Spinal cord (tissue), 10 donors: Measurements from ENCODE around the gene ABCG1. TPM values are rescaled to one million over a fixed set of nuclear protein-coding genes. Genes with fewer than 3 reads are reported as not detected.

Source experiments
- DNase-seq, 6 donors: peaks; one replicate each; pipeline versions ENCODE4 v3.0.0 to v3.0.0-alpha.2; 2013 to 2015; ENCODE audit warnings: low spot score in 6 of 6, low read depth in 4 of 6
- H3K27ac ChIP-seq: one replicate; pipeline ENCODE4 v1.5.1; 2013; ENCODE audit warnings: low read depth, low read length, control low read depth
- H3K27me3 ChIP-seq: one replicate; pipeline ENCODE4 v1.6.1; 2013; ENCODE audit warnings: low read length; ENCODE audit not compliant: control insufficient read depth, insufficient read depth
- H3K36me3 ChIP-seq: one replicate; pipeline ENCODE4 v1.6.1; 2013; ENCODE audit warnings: low read length; ENCODE audit not compliant: control insufficient read depth, insufficient read depth
- H3K4me1 ChIP-seq: one replicate; pipeline ENCODE4 v1.6.1; 2013; ENCODE audit warnings: low read length; ENCODE audit not compliant: control insufficient read depth, insufficient read depth
- H3K4me3 ChIP-seq: one replicate; pipeline ENCODE4 v1.5.1; 2013; ENCODE audit warnings: low read depth, low read length, control low read depth
- H3K9me3 ChIP-seq: one replicate; pipeline ENCODE4 v1.6.1; 2013; ENCODE audit warnings: low read length; ENCODE audit not compliant: control insufficient read depth, insufficient read depth
- WGBS: methylation state at CpG from one replicate; pipeline ENCODE4 v1.1.5; 2013; ENCODE audit warnings: missing lambda C conversion rate; ENCODE audit not compliant: insufficient coverage; 5-methylcytosine and 5-hydroxymethylcytosine counted together
- polyA plus RNA-seq, 2 donors: library from polyadenylated mRNA; unstranded; fragments of 120-200 nt; gene quantifications; one replicate each; pipeline ENCODE4 v1.2.1, GENCODE V29; 2013; ENCODE audit not compliant: insufficient read length in 2 of 2
- total RNA-seq, 2 donors: library from RNA; depleted of rRNA in 1 of 2; stranded (reverse); fragments of 120-200 nt in 1 of 2; fragments of >200 nt in 1 of 2; gene quantifications; one replicate each; pipeline versions ENCODE4 v1.2.3 to v1.2.4, GENCODE V29; 2013 to 2014
- donor health status: healthy.

ABCG1 gene
- total and polyA plus RNA-seq, 4 donors, result 16.0 to 23.4 (median 19.3) TPM

DNA sequence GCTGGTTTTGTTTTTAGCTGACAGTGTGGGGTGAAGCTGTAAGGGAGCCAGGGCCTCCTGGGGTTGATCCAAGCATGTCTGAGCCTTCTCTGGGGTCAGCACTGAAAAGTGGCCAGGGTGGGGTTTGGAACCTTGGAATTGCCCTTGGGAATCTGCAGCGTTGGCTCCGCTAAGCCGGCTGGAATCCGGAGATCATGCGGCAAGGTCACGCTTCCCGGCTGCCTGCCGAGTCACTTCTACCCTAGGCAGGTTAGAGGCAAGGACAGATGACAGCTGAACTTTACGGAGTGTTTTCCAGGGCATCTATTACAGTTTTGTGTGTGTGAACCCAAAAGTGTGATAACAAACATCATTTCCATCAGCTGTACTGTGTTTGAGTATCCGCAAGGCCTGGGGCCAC lies 17.1 kb downstream of the ABCG1 start:
- Histone ChIP-seq H3K27me3 (no peaks in the 10 kb centered on the region), H3K36me3 (peaks cover 2% of the 10 kb centered on the region), H3K4me3 (no peak overlapping the region), H3K4me1 (peaks cover 54% of the 10 kb centered on the region), H3K27ac (no peak overlapping the region), H3K9me3 (no peaks in the 10 kb centered on the region)
- DNase-seq, result no peak
- WGBS, result 66% methylated on average over 8 of the region's 10 CpGs

DNA sequence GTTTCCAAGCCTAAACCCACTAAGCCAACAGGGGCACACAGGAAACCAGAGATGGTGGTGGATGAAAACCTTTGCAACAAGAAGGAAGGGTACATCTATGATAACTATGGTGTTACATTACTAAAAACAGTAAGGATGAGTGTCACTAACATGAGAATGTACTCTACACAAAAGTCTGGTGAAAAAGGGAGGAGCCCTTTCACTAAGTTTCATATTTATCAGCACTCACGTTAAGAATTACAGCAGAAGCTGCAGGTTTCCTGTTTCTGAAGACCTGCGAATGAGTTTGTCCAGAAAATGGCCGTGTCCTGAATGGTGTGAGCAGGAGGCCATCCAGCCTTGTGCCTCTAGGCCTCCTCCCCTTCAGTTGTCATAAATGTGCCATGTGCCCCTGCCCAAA lies 17.8 kb downstream of the ABCG1 start:
- no peak for DNase-seq
- WGBS, result 87% methylated on average over 3 of the region's 3 CpGs
- H3K4me1 ChIP-seq, result peaks cover 49% of the 10 kb centered on the region
- H3K9me3 ChIP-seq, result no peaks in the 10 kb centered on the region
- H3K4me3 ChIP-seq, result no peak overlapping the region
- H3K36me3 ChIP-seq, result peaks cover 2% of the 10 kb centered on the region
- no peak overlapping the region for H3K27ac ChIP-seq
- H3K27me3 ChIP-seq, result no peaks in the 10 kb centered on the region

DNA sequence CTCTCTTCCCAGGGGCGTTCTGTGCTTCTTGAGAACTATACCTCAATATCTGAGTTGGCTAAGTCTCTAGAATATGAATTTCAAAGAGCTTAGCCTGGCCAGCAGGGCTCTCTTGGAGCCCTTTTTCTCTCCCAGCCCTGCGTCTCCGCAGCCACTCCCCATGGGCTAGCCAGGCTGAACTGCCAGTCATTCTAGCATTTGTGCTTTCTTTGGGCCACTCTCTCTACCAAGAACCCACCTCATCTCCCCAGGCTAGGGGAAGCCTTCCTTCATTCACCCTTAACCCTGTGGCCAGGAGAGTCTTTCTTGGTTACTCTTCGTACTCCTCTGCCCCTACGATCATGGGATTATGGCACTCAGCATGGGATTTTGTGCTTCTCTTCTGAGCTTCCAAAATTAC lies 18.2 kb downstream of the ABCG1 start:
- H3K36me3 ChIP-seq, result no peaks in the 10 kb centered on the region
- no peaks in the 10 kb centered on the region for H3K9me3 ChIP-seq
- no peak overlapping the region for H3K27ac ChIP-seq
- no peak for DNase-seq
- no peak overlapping the region for H3K4me3 ChIP-seq
- H3K27me3 ChIP-seq, result no peaks in the 10 kb centered on the region
- WGBS, result 94% methylated on average over 2 of the region's 5 CpGs
- H3K4me1 ChIP-seq, result peaks cover 44% of the 10 kb centered on the region

DNA sequence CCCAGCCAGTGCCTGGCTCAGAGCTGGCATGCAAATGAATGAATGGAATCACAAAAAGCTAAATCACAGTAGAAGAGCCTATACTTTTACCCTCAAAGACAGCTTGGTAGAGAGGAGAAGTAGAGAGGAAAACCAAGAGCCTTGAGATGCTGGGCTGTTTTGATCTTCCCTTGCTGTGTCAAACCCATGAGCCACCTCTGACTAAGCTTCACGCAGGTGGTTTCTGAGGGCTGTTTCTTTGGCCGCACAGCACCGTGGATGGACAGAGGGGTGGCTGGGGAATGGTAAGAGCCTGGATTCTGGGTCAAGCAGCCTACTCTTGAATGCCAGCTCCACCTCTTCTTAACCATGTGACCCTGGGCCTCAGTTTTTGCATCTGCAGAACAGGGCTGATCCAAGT lies 18.6 kb downstream of the ABCG1 start:
- Histone ChIP-seq H3K4me3 (no peak overlapping the region), H3K27me3 (no peaks in the 10 kb centered on the region), H3K9me3 (no peaks in the 10 kb centered on the region), H3K4me1 (peaks cover 40% of the 10 kb centered on the region), H3K36me3 (no peaks in the 10 kb centered on the region), H3K27ac (no peak overlapping the region)
- WGBS, result 100% methylated on average over 1 of the region's 3 CpGs
- DNase-seq, result no peak

DNA sequence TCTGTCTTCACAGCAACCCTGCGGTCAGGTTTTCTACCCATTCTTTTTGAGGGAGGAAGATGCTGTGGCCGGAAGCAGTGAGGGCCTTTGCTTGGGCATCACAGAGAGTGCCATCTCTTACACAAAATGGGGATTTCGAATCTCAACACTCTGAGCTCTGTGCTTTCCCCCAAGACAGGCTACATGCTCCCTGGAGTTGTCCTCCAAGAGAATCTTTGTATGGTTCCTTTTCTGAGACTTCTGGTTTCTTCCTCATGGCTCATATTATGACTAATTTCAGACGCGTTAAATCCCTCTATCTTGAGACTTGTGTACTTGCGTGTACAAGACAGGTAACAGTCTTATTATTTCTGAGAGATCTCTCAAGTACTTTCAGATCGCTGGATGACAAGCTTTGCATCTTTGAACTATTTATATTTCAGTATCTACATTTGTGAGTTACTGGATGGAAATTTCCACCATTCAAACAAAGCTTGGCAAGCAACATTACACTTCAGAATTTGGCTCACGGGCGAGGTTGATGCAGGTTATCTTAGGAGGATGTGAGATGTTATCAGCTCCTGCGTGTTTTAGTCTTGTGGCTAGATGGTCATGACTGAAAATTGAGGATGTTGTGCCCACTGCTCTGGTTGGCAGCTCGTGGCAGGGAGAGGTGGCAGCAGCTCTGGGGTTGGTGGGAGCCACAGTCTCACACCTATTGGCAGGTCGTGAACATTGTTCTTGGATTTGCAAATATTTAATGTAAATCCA lies 19.4 kb downstream of the ABCG1 start:
- Histone ChIP-seq H3K9me3 (no peaks in the 10 kb centered on the region), H3K27ac (no peak overlapping the region), H3K27me3 (no peaks in the 10 kb centered on the region), H3K36me3 (no peaks in the 10 kb centered on the region), H3K4me3 (no peak overlapping the region), H3K4me1 (peaks cover 35% of the 10 kb centered on the region)
- 94% methylated on average over 7 of the region's 12 CpGs for WGBS
- no peak for DNase-seq

DNA sequence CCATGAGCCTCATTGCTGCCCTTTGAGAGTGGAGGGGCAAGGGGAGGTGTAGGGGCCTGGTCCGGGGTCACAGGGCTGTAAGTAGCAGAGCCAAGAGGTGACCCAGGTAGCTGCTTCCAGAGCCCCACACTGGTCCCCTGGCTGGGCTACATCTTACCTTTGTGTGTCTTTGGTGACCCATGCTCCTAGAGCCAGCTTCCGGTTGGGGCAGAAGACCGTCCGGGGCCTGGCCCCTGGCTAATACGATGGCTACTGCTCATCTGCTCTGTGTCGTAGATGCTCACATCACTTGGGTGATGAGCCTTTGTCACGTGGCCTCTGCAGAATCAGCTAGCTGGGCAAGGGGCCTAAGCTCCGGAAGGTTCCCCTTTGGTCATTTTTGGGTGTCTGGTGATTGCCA lies 20.6 kb downstream of the ABCG1 start:
- DNase-seq, result no peak
- WGBS, result 97% methylated on average over 7 of the region's 8 CpGs
- H3K27ac ChIP-seq, result no peak overlapping the region

DNA sequence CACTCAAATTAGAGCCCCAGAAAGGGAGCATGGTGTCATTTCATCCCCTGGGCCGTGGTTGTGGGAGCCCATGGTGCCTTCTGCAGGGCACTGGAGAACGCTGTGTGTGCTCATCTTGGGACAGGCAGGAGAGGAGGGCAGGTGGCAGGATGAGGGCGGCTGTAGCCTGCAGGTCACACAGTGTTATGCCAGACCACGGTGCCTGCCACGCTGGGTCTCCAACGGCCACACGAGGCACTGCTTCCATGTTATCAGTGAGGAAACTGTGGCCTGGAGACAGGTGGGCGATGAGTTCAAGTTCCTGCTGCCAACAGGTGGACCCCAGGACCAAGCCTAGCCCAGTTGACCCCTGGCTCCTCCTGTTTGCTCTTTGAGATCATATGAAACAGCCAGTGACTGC lies 21.0 kb downstream of the ABCG1 start:
- Histone ChIP-seq H3K27me3 (no peaks in the 10 kb centered on the region), H3K36me3 (no peaks in the 10 kb centered on the region), H3K4me1 (peaks cover 23% of the 10 kb centered on the region), H3K9me3 (no peaks in the 10 kb centered on the region), H3K27ac (no peak overlapping the region), H3K4me3 (no peak overlapping the region)
- 94% methylated on average over 8 of the region's 8 CpGs for WGBS
- DNase-seq, result no peak

More for the DNA sequence above, 20.6 kb downstream of the ABCG1 start:
- Histone ChIP-seq H3K4me1 (peaks cover 23% of the 10 kb centered on the region), H3K4me3 (no peak overlapping the region), H3K9me3 (no peaks in the 10 kb centered on the region), H3K27me3 (no peaks in the 10 kb centered on the region), H3K36me3 (no peaks in the 10 kb centered on the region)

DNA sequence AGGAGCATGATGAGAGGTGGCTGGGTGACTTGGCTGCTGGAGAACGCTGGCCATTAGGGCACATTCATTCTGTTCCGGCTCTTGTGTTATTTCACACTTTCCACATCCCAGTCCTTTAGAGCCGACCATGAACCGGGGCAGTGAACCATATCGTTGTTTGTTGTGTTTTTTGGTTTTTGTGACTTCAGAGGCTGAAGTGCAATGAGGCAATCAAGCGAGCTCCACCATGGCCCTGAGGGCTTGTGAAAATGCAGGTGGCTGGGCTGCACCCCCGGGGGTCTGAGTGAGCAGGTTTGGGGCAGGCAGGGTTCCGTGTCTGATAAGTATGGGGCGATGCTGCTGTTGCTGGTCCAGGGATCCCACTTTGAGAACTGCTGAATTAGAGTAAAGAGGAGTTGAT lies 23.7 kb downstream of the ABCG1 start:
- Histone ChIP-seq H3K4me3 (no peak overlapping the region), H3K9me3 (no peaks in the 10 kb centered on the region), H3K36me3 (no peaks in the 10 kb centered on the region), H3K27me3 (no peaks in the 10 kb centered on the region), H3K27ac (no peak overlapping the region), H3K4me1 (peaks cover 12% of the 10 kb centered on the region)
- DNase-seq, result no peak
- 90% methylated on average over 4 of the region's 9 CpGs for WGBS

DNA sequence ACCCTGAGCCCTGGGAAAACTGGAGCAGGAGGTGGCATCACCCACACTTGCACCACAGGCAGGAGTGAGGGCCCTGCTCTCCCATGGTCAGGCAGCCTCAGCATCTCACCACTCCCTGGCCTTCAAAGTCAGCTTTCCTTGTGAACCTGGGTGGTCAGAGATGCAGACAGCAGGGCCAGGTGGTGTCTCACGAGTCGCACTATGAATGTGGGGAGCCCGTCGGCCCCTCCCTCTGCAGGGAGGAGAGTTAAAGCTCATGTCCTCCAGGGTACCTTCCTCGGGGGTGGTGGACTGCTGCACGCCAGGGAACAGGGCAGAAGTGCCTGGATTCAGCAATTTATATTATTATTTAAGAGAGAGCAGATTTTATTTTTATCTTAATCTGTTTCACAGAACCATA lies 24.1 kb downstream of the ABCG1 start:
- Histone ChIP-seq H3K9me3 (no peaks in the 10 kb centered on the region), H3K36me3 (no peaks in the 10 kb centered on the region)
- WGBS, result 78% methylated on average over 4 of the region's 6 CpGs

More for the DNA sequence above, 24.1 kb downstream of the ABCG1 start:
- no peak overlapping the region for H3K27ac ChIP-seq
- no peak overlapping the region for H3K4me3 ChIP-seq
- no peak for DNase-seq
- no peaks in the 10 kb centered on the region for H3K27me3 ChIP-seq
- H3K4me1 ChIP-seq, result peaks cover 11% of the 10 kb centered on the region
